NT2/D1 (cell line): ENCODE measurements around the gene XYLT2.

Source experiments
- YY1 ChIP-seq: IDR thresholded peaks from 2 replicates; pipeline ENCODE4 v1.6.1; 2011; ENCODE audit not compliant: insufficient read length, insufficient read depth
- ZNF274 ChIP-seq: IDR thresholded peaks from 2 replicates; pipeline ENCODE4 v1.6.1; 2011; ENCODE audit warnings: mild to moderate bottlenecking, low read depth, low read length

- no peak for TF ChIP-seq ZNF274
- no peak for TF ChIP-seq YY1
Observed at GRCh38 chr17:50349243-50349600, 3.3 kb downstream of the XYLT2 start.
